DLD1 (cell line): ENCODE measurements around the gene SLC6A17.

Experiments
- in situ Hi-C: cut with HindIII; loops from 2 replicates; pipeline ENCODE4 v1.10.0; 2017; ENCODE audit warnings: low sequenced_read_pairs

Gene SLC6A17

GRCh38 chr1:110135246-110135645 is 15.0 kb upstream of the SLC6A17 start:
- in situ Hi-C loops, result no loop called here

GRCh38 chr1:110135666-110136065 is 14.6 kb upstream of the SLC6A17 start:
- in situ Hi-C loops, result no loop called here

GRCh38 chr1:110136911-110137310 is 13.4 kb upstream of the SLC6A17 start:
- in situ Hi-C loops, result no loop called here

- in situ Hi-C loops, result no loop called here
Measured at GRCh38 chr1:110138956-110139355, 11.3 kb upstream of the SLC6A17 start.

GRCh38 chr1:110144366-110144765 is 5.9 kb upstream of the SLC6A17 start:
- in situ Hi-C loops, result loop anchor here (10.0 kb wide), 1 partner anchor 340 kb away; no protein-coding TSS in a partner anchor

- in situ Hi-C loops, result loop anchor here (10.0 kb wide), 1 partner anchor 344 kb away; no protein-coding TSS in a partner anchor
Measured at GRCh38 chr1:110148961-110149360, 1.3 kb upstream of the SLC6A17 start.

- in situ Hi-C loops, result no loop called here
Measured at GRCh38 chr1:110151175-110151669, 928 bp downstream of the SLC6A17 start.

- in situ Hi-C loops, result no loop called here
Measured at GRCh38 chr1:110152133-110152785, 2.0 kb downstream of the SLC6A17 start.

- in situ Hi-C loops, result no loop called here
Measured at GRCh38 chr1:110153407-110153950, 3.2 kb downstream of the SLC6A17 start.

GRCh38 chr1:110155878-110156522 is 5.7 kb downstream of the SLC6A17 start:
- in situ Hi-C loops, result no loop called here

GRCh38 chr1:110158261-110158660 is 8.0 kb downstream of the SLC6A17 start:
- in situ Hi-C loops, result no loop called here

GRCh38 chr1:110159168-110159567 is 8.9 kb downstream of the SLC6A17 start:
- in situ Hi-C loops, result no loop called here

- in situ Hi-C loops, result no loop called here
Measured at GRCh38 chr1:110160538-110161100, 10.3 kb downstream of the SLC6A17 start.

- in situ Hi-C loops, result no loop called here
Measured at GRCh38 chr1:110161165-110161564, 10.9 kb downstream of the SLC6A17 start.

GRCh38 chr1:110161849-110162248 is 11.6 kb downstream of the SLC6A17 start:
- in situ Hi-C loops, result no loop called here

- in situ Hi-C loops, result no loop called here
Measured at GRCh38 chr1:110163591-110163990, 13.3 kb downstream of the SLC6A17 start.

- in situ Hi-C loops, result no loop called here
Measured at GRCh38 chr1:110164725-110165350, 14.5 kb downstream of the SLC6A17 start.

GRCh38 chr1:110165761-110166231 is 15.5 kb downstream of the SLC6A17 start:
- in situ Hi-C loops, result no loop called here

- in situ Hi-C loops, result no loop called here
Measured at GRCh38 chr1:110166861-110167260, 16.6 kb downstream of the SLC6A17 start.

GRCh38 chr1:110170766-110171733 is 20.8 kb downstream of the SLC6A17 start:
- in situ Hi-C loops, result no loop called here
